OCI-LY1 (cell line): ENCODE measurements around the gene TMEM11.

ENCODE experiments used
- H2AFZ ChIP-seq: fragments of 200-600 bp; sonication (generic), shearing (Covaris generic); 2 replicates; pipeline ENCODE4 v1.6.0; 2014; ENCODE audit warnings: antibody characterized with exemption, mild to moderate bottlenecking, low read length
- H3F3A ChIP-seq: fragments of 200-600 bp; sonication (generic), shearing (Covaris generic); 2 replicates; pipeline ENCODE4 v1.6.0; 2014; ENCODE audit warnings: mild to moderate bottlenecking, antibody characterized with exemption, low read length, moderate library complexity; ENCODE audit not compliant: insufficient read depth
- H3K27ac ChIP-seq: fragments of 200-600 bp; sonication (generic); 2 replicates; pipeline ENCODE4 v1.5.1; 2014; ENCODE audit warnings: low read length, mixed run types, mild to moderate bottlenecking, low read depth; ENCODE audit not compliant: poor library complexity, severe bottlenecking
- H3K27me3 ChIP-seq: fragments of 200-600 bp; sonication (generic); 2 replicates; pipeline ENCODE4 v1.6.0; 2014; ENCODE audit warnings: antibody characterized with exemption, mild to moderate bottlenecking, low read length, moderate library complexity; ENCODE audit not compliant: insufficient read depth
- H3K36me3 ChIP-seq: fragments of 200-600 bp; sonication (generic); 2 replicates; pipeline ENCODE4 v1.6.1; 2014; ENCODE audit warnings: mild to moderate bottlenecking, antibody characterized with exemption, low read length, moderate library complexity, mixed read lengths; ENCODE audit not compliant: insufficient read depth
- H3K4me1 ChIP-seq: fragments of 200-600 bp; sonication (generic); 2 replicates; pipeline ENCODE4 v1.5.1; 2014; ENCODE audit warnings: mild to moderate bottlenecking, low read length, moderate library complexity; ENCODE audit not compliant: insufficient read depth, severe bottlenecking
- H3K4me2 ChIP-seq: fragments of 200-600 bp; sonication (generic), shearing (Covaris generic); 2 replicates; pipeline ENCODE4 v1.6.1; 2014; ENCODE audit warnings: low read length
- H3K4me3 ChIP-seq: fragments of 200-600 bp; sonication (generic); 2 replicates; pipeline ENCODE4 v1.5.1; 2014; ENCODE audit warnings: low read length, low read depth, mild to moderate bottlenecking, mixed read lengths; ENCODE audit not compliant: poor library complexity, severe bottlenecking
- H3K79me2 ChIP-seq: fragments of 200-600 bp; shearing (Covaris generic); 2 replicates; pipeline ENCODE4 v1.6.1; 2016; ENCODE audit warnings: mixed run types, low read length, mixed read lengths; ENCODE audit not compliant: insufficient read depth
- H3K9ac ChIP-seq: fragments of 200-600 bp; sonication (generic), shearing (Covaris generic); 2 replicates; pipeline ENCODE4 v1.6.1; 2014; ENCODE audit warnings: mild to moderate bottlenecking, low read length, mixed read lengths
- H3K9me2 ChIP-seq: fragments of 200-600 bp; sonication (generic), shearing (Covaris generic); 2 replicates; pipeline ENCODE4 v1.6.1; 2014; ENCODE audit warnings: low read depth, mild to moderate bottlenecking, low read length, mixed read lengths
- H3K9me3 ChIP-seq: fragments of 200-600 bp; shearing (Covaris generic); 2 replicates; pipeline ENCODE4 v1.6.1; 2014; ENCODE audit warnings: low read length, mixed read lengths
- H4K20me1 ChIP-seq: fragments of 200-600 bp; sonication (generic), shearing (Covaris generic); 2 replicates; pipeline ENCODE4 v1.6.0; 2016; ENCODE audit warnings: mild to moderate bottlenecking, low read length; ENCODE audit not compliant: insufficient read depth
- EZH2 ChIP-seq: fragments of 200-600 bp; sonication (generic), shearing (Covaris generic); IDR thresholded peaks from 2 replicates; pipeline ENCODE4 v1.8.0; 2017; ENCODE audit warnings: borderline replicate concordance, mixed run types, mild to moderate bottlenecking, antibody characterized with exemption, low read length, moderate library complexity, mixed read lengths
- TF ChIP-seq, protein P1 (sequence below): fragments of 200-600 bp; sonication (generic), shearing (Covaris generic); IDR thresholded peaks from 2 replicates; pipeline ENCODE4 v1.5.1; 2017; ENCODE audit warnings: mild to moderate bottlenecking, antibody characterized with exemption, low read length, moderate library complexity, mixed read lengths

TMEM11 gene

DNA sequence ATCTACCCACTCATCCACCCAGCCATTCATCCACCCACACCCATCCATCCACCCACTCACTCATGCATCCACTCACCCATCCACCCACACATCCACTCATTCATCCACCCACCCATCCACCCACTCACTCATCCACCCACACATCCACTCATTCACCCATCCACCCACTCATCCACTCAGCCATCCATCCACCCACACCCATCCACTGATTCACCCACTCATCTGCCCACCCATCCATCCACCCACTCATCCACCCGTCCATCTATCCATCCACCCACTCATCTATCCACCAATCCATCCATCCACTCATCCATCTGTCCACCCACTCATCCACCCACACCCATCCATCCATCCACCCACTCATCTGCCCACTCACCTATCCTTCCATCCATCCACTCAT, 22.0 kb upstream of the TMEM11 start:
- no peak for TF ChIP-seq EZH2
- TF ChIP-seq, protein P1, sequence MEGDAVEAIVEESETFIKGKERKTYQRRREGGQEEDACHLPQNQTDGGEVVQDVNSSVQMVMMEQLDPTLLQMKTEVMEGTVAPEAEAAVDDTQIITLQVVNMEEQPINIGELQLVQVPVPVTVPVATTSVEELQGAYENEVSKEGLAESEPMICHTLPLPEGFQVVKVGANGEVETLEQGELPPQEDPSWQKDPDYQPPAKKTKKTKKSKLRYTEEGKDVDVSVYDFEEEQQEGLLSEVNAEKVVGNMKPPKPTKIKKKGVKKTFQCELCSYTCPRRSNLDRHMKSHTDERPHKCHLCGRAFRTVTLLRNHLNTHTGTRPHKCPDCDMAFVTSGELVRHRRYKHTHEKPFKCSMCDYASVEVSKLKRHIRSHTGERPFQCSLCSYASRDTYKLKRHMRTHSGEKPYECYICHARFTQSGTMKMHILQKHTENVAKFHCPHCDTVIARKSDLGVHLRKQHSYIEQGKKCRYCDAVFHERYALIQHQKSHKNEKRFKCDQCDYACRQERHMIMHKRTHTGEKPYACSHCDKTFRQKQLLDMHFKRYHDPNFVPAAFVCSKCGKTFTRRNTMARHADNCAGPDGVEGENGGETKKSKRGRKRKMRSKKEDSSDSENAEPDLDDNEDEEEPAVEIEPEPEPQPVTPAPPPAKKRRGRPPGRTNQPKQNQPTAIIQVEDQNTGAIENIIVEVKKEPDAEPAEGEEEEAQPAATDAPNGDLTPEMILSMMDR, result no peak
- Histone ChIP-seq H3K79me2 (no peaks in the 10 kb centered on the region), H3F3A (no peaks in the 10 kb centered on the region), H3K4me3 (no peak overlapping the region), H2AFZ (no peak overlapping the region), H3K36me3 (no peaks in the 10 kb centered on the region), H3K9ac (no peak overlapping the region), H3K9me3 (no peaks in the 10 kb centered on the region), H4K20me1 (no peaks in the 10 kb centered on the region), H3K9me2 (no peaks in the 10 kb centered on the region), H3K27me3 (no peaks in the 10 kb centered on the region), H3K27ac (no peak overlapping the region), H3K4me1 (no peaks in the 10 kb centered on the region), H3K4me2 (no peak overlapping the region)

DNA sequence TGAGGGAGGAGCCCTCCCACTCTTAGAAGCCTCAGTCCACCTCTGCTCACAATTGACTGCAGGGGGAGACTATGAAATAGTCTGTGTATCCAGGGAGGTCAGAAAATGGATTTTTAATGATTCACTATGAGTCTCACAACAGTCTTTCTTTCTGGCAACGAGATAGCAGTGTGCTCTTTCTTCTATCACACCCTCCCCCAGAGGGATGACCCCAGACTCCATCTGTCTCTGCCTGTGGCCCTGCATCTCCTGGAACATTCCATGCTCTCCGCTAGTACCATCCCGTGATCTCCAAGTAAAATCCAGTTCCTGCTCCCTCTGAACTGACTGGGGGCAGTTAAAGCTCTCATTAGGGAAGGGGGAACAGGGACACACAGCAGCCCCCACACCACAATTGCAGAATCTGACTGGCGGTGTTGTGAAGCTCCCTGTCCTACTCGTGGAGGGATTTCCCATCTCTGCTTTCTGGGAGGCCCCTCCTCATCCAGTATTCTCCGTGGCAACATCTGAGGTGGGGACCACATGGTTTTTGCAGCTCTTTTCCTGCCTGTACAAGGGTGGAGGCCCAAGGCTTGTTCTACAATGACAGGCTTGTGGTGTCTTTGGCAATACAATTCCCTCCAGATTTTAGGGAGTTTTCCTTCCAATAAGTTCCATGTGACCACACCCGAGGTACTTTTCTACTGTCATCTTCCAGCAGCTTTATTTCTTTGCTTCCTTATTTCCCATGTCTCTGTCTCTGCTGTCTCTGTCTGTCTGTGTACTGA, 19.8 kb upstream of the TMEM11 start:
- H3K36me3 ChIP-seq, result no peaks in the 10 kb centered on the region
- no peak overlapping the region for H3K27ac ChIP-seq
- TF ChIP-seq, protein P1, result no peak
- TF ChIP-seq EZH2, result no peak
- H3K4me3 ChIP-seq, result no peak overlapping the region
- H3K79me2 ChIP-seq, result no peaks in the 10 kb centered on the region
- no peaks in the 10 kb centered on the region for H3F3A ChIP-seq
- no peaks in the 10 kb centered on the region for H3K27me3 ChIP-seq
- no peaks in the 10 kb centered on the region for H3K4me1 ChIP-seq
- H3K9me2 ChIP-seq, result no peaks in the 10 kb centered on the region
- H4K20me1 ChIP-seq, result no peaks in the 10 kb centered on the region
- no peak overlapping the region for H3K4me2 ChIP-seq
- no peak overlapping the region for H2AFZ ChIP-seq
- no peak overlapping the region for H3K9ac ChIP-seq
- no peaks in the 10 kb centered on the region for H3K9me3 ChIP-seq

GRCh38 chr17:21232033-21232749, 18.2 kb upstream of the TMEM11 start:
- TF ChIP-seq EZH2, result no peak
- TF ChIP-seq, protein P1, result no peak
- no peaks in the 10 kb centered on the region for H3K4me1 ChIP-seq
- H3K36me3 ChIP-seq, result no peaks in the 10 kb centered on the region
- H3K27ac ChIP-seq, result no peak overlapping the region
- no peaks in the 10 kb centered on the region for H4K20me1 ChIP-seq
- no peaks in the 10 kb centered on the region for H3F3A ChIP-seq
- no peaks in the 10 kb centered on the region for H3K79me2 ChIP-seq
- no peak overlapping the region for H2AFZ ChIP-seq
- H3K4me2 ChIP-seq, result no peak overlapping the region
- H3K9me3 ChIP-seq, result no peaks in the 10 kb centered on the region
- H3K4me3 ChIP-seq, result no peak overlapping the region
- H3K9me2 ChIP-seq, result no peaks in the 10 kb centered on the region
- H3K9ac ChIP-seq, result no peak overlapping the region
- H3K27me3 ChIP-seq, result no peaks in the 10 kb centered on the region
